ENCODE results near the gene MOGAT1. TPM values are rescaled to one million over a fixed set of nuclear protein-coding genes. Genes with fewer than 3 reads are reported as not detected.

Gene MOGAT1
- total and polyA plus RNA-seq, 2 of the 8 experiments (the other 6 are each of a cell fraction or from before 2014, with no cell fraction given): 0.11 to 0.67 TPM

- TF ChIP-seq, protein P1, sequence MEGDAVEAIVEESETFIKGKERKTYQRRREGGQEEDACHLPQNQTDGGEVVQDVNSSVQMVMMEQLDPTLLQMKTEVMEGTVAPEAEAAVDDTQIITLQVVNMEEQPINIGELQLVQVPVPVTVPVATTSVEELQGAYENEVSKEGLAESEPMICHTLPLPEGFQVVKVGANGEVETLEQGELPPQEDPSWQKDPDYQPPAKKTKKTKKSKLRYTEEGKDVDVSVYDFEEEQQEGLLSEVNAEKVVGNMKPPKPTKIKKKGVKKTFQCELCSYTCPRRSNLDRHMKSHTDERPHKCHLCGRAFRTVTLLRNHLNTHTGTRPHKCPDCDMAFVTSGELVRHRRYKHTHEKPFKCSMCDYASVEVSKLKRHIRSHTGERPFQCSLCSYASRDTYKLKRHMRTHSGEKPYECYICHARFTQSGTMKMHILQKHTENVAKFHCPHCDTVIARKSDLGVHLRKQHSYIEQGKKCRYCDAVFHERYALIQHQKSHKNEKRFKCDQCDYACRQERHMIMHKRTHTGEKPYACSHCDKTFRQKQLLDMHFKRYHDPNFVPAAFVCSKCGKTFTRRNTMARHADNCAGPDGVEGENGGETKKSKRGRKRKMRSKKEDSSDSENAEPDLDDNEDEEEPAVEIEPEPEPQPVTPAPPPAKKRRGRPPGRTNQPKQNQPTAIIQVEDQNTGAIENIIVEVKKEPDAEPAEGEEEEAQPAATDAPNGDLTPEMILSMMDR (IDR thresholded peaks at IDR 0.05; ENCODE audit: control extremely low read depth in 1 of 3, insufficient read depth in 1 of 3, low read depth in 1 of 3, low read length in 3 of 3): peak; percentile 68 to 81 (median 73)
- TF ChIP-seq, protein P2, sequence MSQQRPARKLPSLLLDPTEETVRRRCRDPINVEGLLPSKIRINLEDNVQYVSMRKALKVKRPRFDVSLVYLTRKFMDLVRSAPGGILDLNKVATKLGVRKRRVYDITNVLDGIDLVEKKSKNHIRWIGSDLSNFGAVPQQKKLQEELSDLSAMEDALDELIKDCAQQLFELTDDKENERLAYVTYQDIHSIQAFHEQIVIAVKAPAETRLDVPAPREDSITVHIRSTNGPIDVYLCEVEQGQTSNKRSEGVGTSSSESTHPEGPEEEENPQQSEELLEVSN (IDR thresholded peaks at IDR 0.05): no peak
Measured at GRCh38 chr2:222708274-222708710, 36.8 kb downstream of the MOGAT1 start (continued).
